HG03064 (cell line): ENCODE measurements around the gene MGARP.

Experiments
- ATAC-seq: cut with Tn5 transposase; IDR thresholded peaks from one replicate; pipeline ENCODE4 v1.9.1; 2021; ENCODE audit warnings: low read depth; ENCODE audit not compliant: unreplicated experiment

The MGARP gene

DNA sequence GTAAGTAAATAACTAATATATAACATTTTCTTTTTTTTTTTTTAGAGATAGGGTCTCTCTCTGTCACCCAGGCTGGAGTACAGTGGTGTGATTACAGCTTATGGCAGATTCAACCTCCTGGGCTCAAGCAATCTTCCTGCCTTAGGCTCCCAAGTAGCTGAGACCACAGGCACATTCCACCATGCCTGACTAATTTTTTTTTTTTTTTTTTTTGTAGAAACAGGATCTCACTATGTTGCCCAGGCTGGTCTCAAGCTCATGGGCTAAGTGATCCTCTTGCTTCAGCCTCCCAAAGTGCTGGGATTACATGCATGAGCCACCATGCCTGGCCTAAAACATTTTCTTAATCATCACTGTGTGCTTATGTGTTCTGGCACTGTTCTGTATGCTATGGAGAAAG, 32.8 kb downstream of the MGARP start:
- ATAC-seq, result no peak

DNA sequence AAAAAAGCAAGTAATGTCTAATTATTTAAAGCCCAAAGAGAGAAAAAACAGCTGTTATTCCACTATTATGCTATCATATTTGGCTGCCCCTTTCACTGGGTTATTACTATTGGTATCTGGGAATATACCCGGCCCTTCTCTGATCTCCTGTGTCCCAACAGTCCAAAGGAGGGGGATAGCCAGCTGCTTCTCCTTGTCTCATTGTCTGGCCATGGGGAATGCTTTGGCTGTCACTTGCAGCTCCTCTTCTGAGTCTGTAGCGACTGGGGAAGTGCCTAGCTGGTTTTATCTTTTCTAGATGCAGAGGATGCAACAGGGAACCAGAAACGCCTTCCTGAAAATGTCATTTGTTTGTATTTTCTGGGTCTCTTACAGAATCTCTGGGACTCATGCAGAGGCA, 33.9 kb downstream of the MGARP start:
- ATAC-seq, result no peak

DNA sequence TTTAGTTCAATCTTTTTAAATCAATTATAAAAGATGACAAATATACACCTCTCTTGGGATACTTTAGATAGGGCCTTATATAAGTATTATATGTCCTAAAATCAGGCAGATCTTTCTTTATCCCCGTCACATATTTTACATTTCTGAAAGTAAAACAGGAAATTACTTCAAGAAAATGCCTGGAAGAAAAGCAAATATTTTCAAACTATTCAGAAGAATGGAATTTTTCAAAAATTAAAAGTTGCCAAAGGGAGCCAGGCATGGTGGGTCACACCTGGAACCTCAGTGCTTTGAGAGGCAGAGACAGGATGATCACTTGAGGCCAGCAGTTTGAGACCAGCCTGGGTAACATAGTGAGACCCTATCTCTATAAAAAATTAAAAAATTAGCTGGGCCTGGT, 34.4 kb downstream of the MGARP start:
- ATAC-seq, result no peak

DNA sequence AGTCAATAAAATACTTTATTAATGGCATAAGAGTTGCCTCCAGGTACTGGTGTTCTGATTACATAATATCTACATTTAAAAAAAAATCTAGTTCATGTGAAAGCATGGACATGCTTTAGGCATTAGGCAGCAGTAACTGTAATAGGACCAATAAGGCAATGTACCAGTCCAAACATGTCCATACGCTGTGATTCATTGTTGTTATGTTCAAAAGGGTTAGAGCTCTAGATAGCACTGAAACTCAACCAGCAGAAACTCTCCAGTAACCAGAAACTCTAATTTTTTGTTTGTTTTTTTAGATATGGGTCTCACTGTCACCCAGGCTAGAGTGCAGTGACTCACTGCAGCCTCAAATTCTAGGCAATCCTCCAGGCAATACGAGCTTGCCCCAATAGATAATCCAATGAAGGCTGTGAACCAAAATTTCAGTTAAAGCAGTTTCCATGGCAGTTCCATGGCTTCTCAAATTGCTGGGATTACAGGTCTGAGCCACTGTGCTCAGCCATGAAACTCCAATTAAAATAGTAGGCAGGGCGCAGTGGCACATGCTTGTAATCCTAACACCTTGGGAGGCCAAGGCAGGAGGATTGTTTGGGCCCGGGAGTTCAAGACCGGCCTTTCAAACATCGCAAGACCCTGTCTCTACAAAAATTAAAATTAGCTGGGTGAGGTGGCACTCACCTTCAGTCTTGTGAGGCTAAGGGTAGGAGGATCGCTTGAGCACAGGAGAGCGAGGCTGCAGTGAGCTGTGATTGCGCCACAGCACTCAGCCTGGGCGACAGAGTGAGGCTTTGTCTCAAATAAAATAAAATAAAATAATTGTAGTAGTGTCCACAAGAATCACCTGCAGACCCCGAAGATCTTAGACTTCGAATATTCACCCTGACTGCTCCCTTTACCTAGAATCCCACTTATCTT, 36.3 kb downstream of the MGARP start:
- no peak for ATAC-seq

DNA sequence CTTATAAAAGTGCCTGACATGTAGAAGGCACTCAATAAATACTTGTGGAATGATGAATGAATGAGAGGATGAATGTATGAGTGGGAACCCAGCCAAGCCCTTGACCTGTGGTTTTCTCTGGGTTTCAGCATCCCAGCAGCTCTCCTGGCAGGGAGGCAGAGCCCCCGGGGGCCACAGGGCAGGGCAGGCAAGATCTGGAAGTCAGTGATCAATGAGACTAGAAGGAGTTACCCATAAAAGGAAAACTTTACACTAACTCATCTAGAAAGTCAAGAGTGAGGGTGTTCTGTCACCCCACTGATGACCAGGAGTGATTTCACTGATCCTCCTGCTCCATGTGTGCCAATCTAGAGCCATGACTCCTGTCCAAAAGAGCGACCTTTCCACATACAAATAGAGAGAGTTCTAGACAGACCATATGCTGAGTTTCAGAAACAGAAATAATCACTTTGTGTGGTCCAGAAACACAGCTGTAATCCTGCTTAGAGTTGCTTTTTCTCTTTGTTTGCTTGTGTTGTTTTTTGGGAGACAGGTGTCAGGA, 37.4 kb downstream of the MGARP start:
- no peak for ATAC-seq

DNA sequence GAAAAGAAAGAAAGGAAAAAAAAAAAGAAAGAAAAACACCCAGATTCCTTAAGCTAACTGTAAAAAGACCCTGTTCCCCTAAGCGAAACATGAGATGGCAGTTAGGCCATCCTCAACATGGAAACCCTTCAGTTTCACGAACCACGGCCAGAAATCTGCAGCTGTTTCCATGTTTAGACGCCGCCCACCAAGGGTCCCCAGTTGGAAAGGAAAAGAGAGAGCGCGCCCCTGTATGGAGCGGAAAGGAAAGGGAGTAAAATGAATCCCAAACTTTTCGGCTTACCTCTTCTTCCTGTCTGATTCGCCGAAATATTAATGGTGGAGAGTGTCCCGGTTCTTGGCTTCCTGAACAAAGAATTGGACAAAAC, 38.3 kb downstream of the MGARP start:
- no peak for ATAC-seq

DNA sequence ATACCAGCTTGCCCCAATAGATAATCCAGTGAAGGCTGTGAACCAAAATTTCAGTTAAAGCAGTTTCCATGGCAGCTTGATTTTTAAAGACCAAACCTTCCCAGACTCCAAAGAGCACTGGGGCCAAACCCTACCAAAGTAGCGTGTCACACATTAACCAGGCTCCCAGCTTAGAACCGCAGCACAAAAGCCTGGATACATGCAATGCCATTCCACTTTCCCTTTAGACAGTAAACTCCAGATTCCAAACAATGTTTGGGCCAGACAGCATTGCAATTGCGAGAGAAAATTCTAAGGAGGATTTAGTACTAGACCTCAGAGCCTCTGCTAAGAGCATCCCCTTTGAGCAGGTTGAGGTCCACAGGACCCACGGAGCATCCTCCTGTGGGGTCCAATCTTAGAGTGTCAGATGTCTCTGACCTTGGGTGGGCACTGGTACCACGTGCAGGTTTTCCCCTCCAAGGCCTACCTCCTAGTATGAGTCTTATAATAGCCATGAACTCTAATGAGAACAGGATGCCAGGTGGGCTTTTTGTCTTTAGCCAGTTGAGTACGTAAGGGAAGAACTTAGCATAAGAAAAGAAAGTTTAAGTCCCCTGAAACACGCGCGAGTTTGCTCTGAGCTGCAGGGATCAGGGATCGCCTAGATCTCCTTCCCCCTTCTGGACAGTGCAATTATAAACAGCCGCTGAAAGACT, 38.8 kb downstream of the MGARP start:
- no peak for ATAC-seq

DNA sequence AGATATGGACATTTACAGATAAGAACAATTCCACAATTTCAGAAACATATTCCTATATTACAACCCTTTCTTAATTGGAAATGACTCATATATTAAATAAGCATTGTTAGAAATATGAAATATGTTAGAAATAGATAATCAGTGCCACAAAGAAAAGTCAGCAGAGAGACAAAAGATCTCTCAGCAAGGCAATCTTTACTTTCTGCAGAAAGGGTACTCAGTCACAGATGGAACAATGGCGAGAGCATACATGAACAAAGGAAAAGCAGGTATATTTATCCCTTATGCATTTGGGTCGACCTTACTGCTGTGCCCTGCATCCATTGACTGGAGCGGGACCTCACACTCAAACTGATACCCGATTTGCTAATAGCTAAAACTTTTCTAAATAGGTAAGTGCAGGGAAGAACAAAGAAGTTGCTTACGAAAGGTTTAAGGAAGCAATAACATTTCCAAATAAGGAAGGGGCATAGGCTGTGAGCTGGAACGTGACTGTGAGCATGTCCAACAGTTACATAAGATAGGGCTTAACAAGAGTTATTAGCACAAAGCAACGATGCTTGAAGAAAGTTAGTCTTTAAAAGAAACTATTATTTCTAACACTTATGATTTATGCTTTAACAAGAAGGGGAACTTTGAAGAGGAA, 40.8 kb downstream of the MGARP start:
- no peak for ATAC-seq

DNA sequence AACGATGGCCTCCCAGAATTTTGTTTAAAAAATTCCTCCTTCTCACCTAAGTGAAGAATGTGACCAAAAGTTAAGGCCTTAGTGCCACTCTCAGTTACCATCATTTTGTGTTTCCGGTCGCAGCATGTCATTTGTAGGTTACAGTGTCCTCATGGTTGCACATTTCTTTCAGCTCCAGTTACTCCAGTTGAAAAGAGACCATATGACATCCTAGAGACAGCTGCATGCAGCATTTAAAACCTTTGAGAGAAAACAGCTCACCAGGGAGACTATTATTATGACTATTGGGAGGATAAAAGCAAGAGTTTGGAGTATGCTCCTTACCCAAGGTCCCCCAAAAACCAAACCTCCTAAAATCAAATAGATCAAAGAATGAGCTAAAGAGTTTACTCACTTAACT, 45.8 kb downstream of the MGARP start:
- ATAC-seq, result no peak

DNA sequence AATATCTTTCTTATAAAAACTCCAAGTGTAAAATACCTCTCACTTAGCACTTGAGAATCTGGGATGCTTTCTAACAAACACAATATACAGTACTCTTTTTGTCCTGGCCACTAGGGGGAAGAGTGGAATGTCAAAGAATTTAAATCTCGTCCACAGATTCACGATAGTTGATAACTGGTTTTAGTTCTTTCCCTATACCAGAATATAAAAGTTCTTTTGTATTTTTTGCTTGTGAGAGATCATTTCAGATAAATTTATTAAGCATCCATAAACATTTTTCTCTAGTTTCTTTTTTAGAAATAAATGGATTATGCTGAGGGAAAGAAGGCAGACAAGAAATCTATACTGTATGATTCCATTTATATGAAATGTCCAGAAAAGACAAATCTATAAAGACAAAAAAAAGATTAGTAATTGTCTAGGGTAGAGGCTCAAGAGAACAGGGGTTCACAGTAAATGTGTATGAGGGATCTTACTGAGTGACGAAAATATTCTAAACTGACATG, 50.4 kb downstream of the MGARP start:
- ATAC-seq, result no peak

DNA sequence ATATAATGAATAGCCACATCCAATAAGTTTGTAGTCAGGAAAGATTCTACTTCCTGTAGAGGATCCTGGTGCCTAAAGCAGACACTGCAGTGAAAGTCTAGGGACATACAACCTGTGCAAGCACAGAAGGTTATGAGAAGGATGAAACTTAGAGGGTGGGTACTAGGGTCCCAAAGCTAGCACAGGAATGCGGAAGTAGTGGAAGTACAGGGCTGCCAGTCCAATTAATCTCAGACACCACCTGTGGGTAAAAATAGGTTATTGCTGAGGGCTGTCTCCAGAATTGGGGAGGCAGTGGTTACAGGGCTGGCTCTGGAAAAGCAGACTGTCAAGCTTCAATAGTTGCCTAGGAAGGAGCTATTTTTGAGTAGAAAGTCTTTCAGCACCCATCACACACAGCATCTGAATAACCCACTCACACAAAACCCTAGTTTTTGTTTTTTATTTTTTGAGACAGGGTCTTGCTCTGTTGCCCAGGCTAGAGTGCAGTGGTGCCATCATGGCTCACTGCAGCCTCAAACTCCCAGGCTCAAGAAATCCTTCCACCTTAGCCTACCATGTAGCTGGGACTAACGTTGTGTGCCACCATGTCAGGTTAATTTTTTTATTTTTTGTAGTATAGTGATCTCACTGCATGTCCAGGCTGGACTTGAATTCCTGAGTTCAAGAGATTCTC, 52.2 kb downstream of the MGARP start:
- ATAC-seq, result no peak

DNA sequence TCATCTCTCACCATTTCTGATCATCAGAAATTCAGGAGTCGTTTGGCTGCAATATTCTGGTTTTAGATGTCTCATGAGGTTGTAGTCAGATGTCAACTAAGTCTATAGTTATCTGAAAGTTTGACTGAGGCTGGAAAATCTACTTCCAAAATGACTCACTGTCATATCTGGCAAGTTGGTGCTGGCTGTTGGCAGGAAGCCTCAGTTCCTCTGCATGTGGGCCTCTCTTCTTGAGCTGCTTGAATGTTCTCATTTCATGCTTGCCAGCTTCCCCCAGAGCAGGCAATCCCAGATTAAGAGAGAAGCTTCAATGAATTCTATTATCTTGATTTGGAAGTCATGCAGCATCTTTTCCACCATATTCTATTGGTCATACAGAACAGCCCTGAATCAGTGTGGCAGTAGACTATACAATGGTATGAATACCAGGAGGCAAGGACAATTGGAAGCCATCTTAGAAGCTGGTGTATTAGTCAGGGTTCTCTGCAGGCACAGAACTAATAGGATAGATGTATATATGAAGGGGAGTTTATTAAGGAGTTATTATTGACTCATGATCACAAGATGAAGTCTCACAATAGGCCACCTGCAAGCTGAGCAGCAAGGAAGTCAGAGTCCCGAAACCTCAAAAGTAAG, 56.2 kb downstream of the MGARP start:
- ATAC-seq, result no peak

DNA sequence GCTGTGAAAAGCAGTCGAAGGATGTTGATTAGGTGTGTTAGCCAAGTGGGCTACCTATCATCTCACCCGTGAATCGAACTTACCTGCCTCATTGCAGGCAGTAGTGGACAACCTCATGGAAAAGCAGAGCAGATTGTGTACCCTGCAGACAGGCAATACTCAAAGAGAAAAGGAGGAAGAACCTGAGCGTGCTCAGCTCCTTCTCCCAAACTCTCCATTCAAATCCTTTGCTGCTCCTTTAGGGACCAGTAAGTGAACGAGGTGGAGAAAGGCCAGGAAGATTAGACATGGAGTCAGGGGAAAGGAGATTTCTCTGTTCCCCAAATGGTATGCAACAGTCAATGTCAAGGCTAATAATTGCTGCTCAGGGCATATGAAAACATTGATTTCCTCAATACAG, 57.8 kb downstream of the MGARP start:
- no peak for ATAC-seq

DNA sequence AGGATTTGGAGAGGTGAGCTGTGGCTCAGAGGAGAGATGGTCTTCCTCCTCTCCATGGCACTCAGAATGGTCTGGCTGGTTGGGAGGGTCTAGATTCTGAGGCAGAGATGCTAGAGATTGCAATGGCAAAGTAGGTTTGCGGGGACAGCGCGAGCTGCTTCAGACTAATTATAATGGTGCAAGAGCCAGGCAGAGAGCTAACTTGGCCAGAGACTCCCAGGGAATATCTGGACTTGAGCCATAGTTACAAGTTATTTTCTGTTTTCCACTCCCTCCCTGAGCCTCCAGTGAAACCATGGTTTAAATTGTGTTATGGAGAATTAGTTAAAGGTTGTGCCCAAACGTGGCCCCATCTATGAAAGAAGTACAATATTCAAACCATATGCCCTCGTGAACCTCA, 58.3 kb downstream of the MGARP start:
- ATAC-seq, result no peak

DNA sequence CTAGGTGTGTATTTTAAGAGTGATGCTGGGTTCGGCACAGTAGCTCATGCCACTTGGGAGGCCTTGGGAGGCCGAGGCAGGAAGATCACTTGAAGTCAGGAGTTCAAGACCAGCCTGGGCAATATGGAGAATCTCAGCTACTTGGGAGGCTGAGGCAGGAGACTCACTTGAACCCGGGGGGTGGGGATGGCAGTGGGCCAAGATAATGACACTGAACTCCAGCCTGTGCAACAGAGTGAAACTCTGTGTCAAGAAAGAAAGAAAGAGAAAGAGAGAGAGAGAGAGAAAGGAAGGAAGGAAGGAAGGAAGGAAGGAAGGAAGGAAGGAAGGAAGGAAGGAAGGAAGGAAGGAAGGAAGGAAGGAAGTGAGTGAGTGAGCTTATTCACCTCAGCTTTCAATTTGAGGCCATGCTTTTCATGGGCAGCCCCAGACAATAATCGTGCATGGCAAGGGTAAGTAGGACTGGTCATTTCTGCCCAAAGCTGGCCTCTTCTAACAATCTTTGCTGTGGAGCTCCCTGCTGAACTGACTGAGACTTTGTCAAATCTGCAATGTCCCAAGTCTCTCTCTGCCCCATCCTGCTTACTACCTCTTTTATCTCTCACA, 60.5 kb downstream of the MGARP start:
- ATAC-seq, result no peak
